ENCODE data around the gene CELA1. TPM values are rescaled to one million over a fixed set of nuclear protein-coding genes. Genes with fewer than 3 reads are reported as not detected.

The CELA1 gene
- total RNA-seq, 1 experiment from 2014 or later, result not detected

- peak overlapping the region in 2 of 3 experiments; percentile 75 to 99; a peak in 5 of 7 replicates for H3K27ac Mint-ChIP-seq
- peaks cover 11% of the 10 kb centered on the region; the same call in 1 of the 2 replicates for H3K4me1 ChIP-seq (ENCODE audit: insufficient read depth, low read length)
Measured at GRCh38 chr12:51321882-51322281, 24.6 kb downstream of the CELA1 start.

More at GRCh38 chr12:51321882-51322281, 24.6 kb downstream of the CELA1 start:
- TF ChIP-seq CTCF (conservative IDR thresholded peaks at IDR 0.05), result no peak
- H4K8ac ChIP-seq (replicated peaks; ENCODE audit: insufficient read length, low read depth, low read length), result no peak overlapping the region
- Mint-ChIP-seq H3K27me3 (ENCODE audit: low read depth) (no peaks in the 10 kb centered on the region), H3K36me3 (ENCODE audit: insufficient read depth in 1 of 3, low read depth in 3 of 3) (peaks cover 0 to 4% (median 0%) of the 10 kb centered on the region in 3 experiments; a peak in 3 of 7 replicates), H3K4me3 (no peak overlapping the region), H3K4me1 (peaks cover 42 to 55% of the 10 kb centered on the region in 2 experiments), H3K9me3 (no peaks in the 10 kb centered on the region)
- no peak overlapping the region for H3K14ac ChIP-seq (ENCODE audit: insufficient read depth, low read length)
- no peak overlapping the region for H2BK12ac ChIP-seq (ENCODE audit: insufficient read length, low read depth, low read length)
- H3K23ac ChIP-seq (ENCODE audit: insufficient read length, low read depth, low read length), result no peak overlapping the region
- no peak overlapping the region for H3K27ac ChIP-seq (ENCODE audit: insufficient read length, low read depth, low read length)
- H3K4ac ChIP-seq (ENCODE audit: low read depth, low read length), result no peak overlapping the region
- H4K20me1 ChIP-seq (ENCODE audit: control insufficient read depth, insufficient read depth, insufficient read length), result no peaks in the 10 kb centered on the region
- H2BK5ac ChIP-seq (ENCODE audit: insufficient read length, low read length), result no peak overlapping the region
- no peaks in the 10 kb centered on the region for H3K9me3 ChIP-seq (ENCODE audit: control insufficient read depth, low read depth, low read length)
- DNase-seq, result no peak
- no CpG with 5 or more reads among the region's 3 CpGs for whole genome bisulfite sequencing (ENCODE audit: extremely low coverage, insufficient read length, low lambda C conversion rate)
- no peaks in the 10 kb centered on the region for H3K79me1 ChIP-seq (ENCODE audit: insufficient read depth, low read depth, low read length, poor library complexity, severe bottlenecking)
- no peak overlapping the region for H3K56ac ChIP-seq (ENCODE audit: insufficient read length, low read depth, low read length)
- 0 out of 2 replicates have a peak overlapping the region, but pooled peaks have one; percentile 9 for H2BK15ac ChIP-seq (ENCODE audit: low read depth, low read length)
- no peaks in the 10 kb centered on the region for H3K79me2 ChIP-seq (ENCODE audit: insufficient read depth, low read length)
- no peaks in the 10 kb centered on the region for H3K23me2 ChIP-seq (ENCODE audit: insufficient read length, low read depth, low read length, poor library complexity, severe bottlenecking)
- no peaks in the 10 kb centered on the region for H3K27me3 ChIP-seq (ENCODE audit: insufficient read depth, low read length)
- H2AK5ac ChIP-seq (ENCODE audit: insufficient read length, low read length), result no peak overlapping the region
- no peak overlapping the region for H4K91ac ChIP-seq (ENCODE audit: insufficient read length, low read depth, low read length)
- H3K18ac ChIP-seq (ENCODE audit: insufficient read length, low read depth, low read length), result no peak overlapping the region
- H3K9ac ChIP-seq (ENCODE audit: extremely low read depth, insufficient read length, low read length), result no peak overlapping the region
- no peak overlapping the region for H4K5ac ChIP-seq (ENCODE audit: insufficient read length, low read depth, low read length)
- H3K4me2 ChIP-seq (ENCODE audit: insufficient read depth, insufficient read length, low read length), result no peak overlapping the region
- H3T11ph ChIP-seq (ENCODE audit: low read length), result no peak overlapping the region
- no peak overlapping the region for H2BK20ac ChIP-seq (ENCODE audit: low read depth, low read length, poor library complexity, severe bottlenecking)
- no peak overlapping the region for H2AFZ ChIP-seq (ENCODE audit: low read length)
- H2BK120ac ChIP-seq (ENCODE audit: low read depth, low read length, poor library complexity, severe bottlenecking), result no peak overlapping the region

All from H9 (cell line).